GM12891 (cell line): ENCODE data around the gene PDE3A.

Source experiments
- DNase-seq: peaks from one replicate; pipeline ENCODE4 v3.0.0; 2011; ENCODE audit warnings: low spot score; ENCODE audit not compliant: insufficient read length
- FAIRE-seq: peaks from 2 replicates; lab custom pipeline; 2011; peaks lifted over from hg19 to GRCh38; lab: Jason Lieb, UNC
- PAX5 ChIP-seq: IDR thresholded peaks from 2 replicates; pipeline ENCODE4 v1.6.1; 2011; ENCODE audit warnings: low read length, moderate library complexity, mild to moderate bottlenecking; ENCODE audit not compliant: insufficient read depth, severe bottlenecking
- POLR2A ChIP-seq: IDR thresholded peaks from 2 replicates; pipeline ENCODE4 v1.6.1; 2011; ENCODE audit warnings: low read depth, low read length, control low read depth
- POLR2AphosphoS5 ChIP-seq: IDR thresholded peaks from 2 replicates; pipeline ENCODE4 v1.6.1; 2011; ENCODE audit warnings: low read depth, low read length, control low read depth
- POU2F2 ChIP-seq: IDR thresholded peaks from 2 replicates; pipeline ENCODE4 v1.6.1; 2011; ENCODE audit warnings: low read depth, mild to moderate bottlenecking, control low read depth, low read length, moderate library complexity
- SPI1 ChIP-seq: IDR thresholded peaks from 2 replicates; pipeline ENCODE4 v1.6.1; 2011; ENCODE audit warnings: low read depth, low read length, control low read depth
- TAF1 ChIP-seq: IDR thresholded peaks from 2 replicates; pipeline ENCODE4 v1.6.1; 2011; ENCODE audit warnings: low read depth, low read length, control low read depth

PDE3A gene

GRCh38 chr12:20356048-20356447 lies 12.3 kb upstream of the PDE3A start:
- FAIRE-seq (no peak), DNase-seq (no peak)
- TF ChIP-seq POU2F2: no peak
- TF ChIP-seq TAF1: no peak
- no peak for TF ChIP-seq PAX5
- no peak for TF ChIP-seq POLR2A
- TF ChIP-seq POLR2AphosphoS5: no peak
- no peak for TF ChIP-seq SPI1

DNA sequence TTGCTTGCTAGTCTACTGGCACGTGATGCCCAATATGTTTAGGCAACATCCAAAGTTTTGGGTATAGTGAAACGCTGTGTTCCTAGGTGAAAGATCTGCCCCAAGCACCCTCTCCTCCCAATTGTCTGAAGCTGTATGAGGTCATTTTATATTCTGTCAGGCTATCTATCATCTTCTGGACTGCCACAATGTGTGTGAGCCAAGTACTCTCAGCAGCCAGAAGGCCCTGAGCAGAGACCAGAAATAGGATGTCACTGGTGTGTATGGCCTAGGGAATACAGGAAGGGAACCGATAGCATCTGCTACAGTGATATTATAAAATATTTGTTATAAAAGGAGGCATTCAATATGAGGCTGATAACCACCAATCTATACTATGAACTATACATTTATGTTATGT lies 7.9 kb upstream of the PDE3A start:
- no peak for DNase-seq
- no peak for FAIRE-seq
- no peak for TF ChIP-seq TAF1
- TF ChIP-seq POU2F2: no peak
- TF ChIP-seq POLR2AphosphoS5: no peak
- TF ChIP-seq POLR2A: no peak
- no peak for TF ChIP-seq SPI1
- TF ChIP-seq PAX5: no peak

- TF ChIP-seq POU2F2 (no peak), POLR2AphosphoS5 (no peak), TAF1 (no peak), SPI1 (no peak), POLR2A (no peak), PAX5 (no peak)
- FAIRE-seq (no peak), DNase-seq (no peak)
Measured at GRCh38 chr12:20361416-20361815, 6.9 kb upstream of the PDE3A start.

GRCh38 chr12:20364501-20364900 lies 3.8 kb upstream of the PDE3A start:
- no peak for FAIRE-seq
- no peak for TF ChIP-seq SPI1

GRCh38 chr12:20366776-20367409 lies 1.4 kb upstream of the PDE3A start:
- FAIRE-seq (no peak), DNase-seq (no peak)
- TF ChIP-seq SPI1 (no peak), POU2F2 (no peak), TAF1 (no peak), POLR2AphosphoS5 (no peak), PAX5 (no peak)

More at GRCh38 chr12:20364501-20364900, 3.8 kb upstream of the PDE3A start:
- DNase-seq: no peak

DNA sequence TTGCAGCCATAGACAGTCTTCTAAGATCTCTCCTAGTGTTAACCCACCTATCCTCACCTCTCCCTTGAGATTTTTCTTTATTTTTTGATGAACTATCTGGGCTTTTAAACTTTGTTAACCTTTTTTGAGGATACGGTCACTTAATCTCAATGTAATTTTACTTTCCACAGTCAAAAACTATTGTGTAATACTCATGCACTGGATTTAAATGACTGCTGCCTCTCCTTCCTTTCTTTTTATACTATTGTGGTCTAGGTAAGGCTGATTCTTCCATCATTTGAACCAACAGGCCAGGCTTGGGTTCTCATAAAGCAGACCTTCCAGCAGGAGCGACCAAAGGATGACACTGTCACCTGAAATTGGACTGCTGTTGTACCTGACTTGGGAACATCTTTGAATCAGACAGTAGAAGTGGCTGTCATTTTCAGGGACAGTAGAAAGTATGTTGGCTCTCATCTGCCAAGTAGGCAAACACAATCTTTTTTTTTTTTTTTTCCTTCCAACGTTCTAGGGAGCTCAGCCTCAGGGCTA lies 689 bp upstream of the PDE3A start:
- FAIRE-seq: no peak
- TF ChIP-seq PAX5: no peak
- TF ChIP-seq TAF1: no peak
- no peak for TF ChIP-seq SPI1
- no peak for TF ChIP-seq POLR2A
- DNase-seq: no peak

- DNase-seq (no peak), FAIRE-seq (no peak)
- no peak for TF ChIP-seq POLR2A
- no peak for TF ChIP-seq POLR2AphosphoS5
- no peak for TF ChIP-seq POU2F2
- no peak for TF ChIP-seq TAF1
- no peak for TF ChIP-seq PAX5
- TF ChIP-seq SPI1: no peak
Measured at GRCh38 chr12:20368651-20369304, 441 bp downstream of the PDE3A start.

- FAIRE-seq (no peak), DNase-seq (no peak)
Measured at GRCh38 chr12:20369305-20370013, 1.1 kb downstream of the PDE3A start.

GRCh38 chr12:20370014-20370386 lies 1.7 kb downstream of the PDE3A start:
- TF ChIP-seq POLR2A (no peak), PAX5 (no peak), POLR2AphosphoS5 (no peak), SPI1 (no peak), TAF1 (no peak)
- FAIRE-seq: no peak
- DNase-seq: no peak

More at GRCh38 chr12:20369305-20370013, 1.1 kb downstream of the PDE3A start:
- TF ChIP-seq POLR2AphosphoS5 (no peak), PAX5 (no peak), TAF1 (no peak), POU2F2 (no peak), POLR2A (no peak), SPI1 (no peak)
